Activated T-cell treated with anti-CD3 and anti-CD28 coated beads, Interleukin-2, amount 50 U/mL, for 72 hours (primary cell): ENCODE results near the gene RASSF5. TPM values are rescaled to one million over a fixed set of nuclear protein-coding genes. Genes with fewer than 3 reads are reported as not detected.
A peak's percentile ranks its signal among the peaks of the same experiment; 100 is the strongest.

Source experiments
- ATAC-seq, 2 donors: fragments of 150-1000 bp; cut with Tn5 transposase; replicated peaks in 1 of 2; 2 replicates each; pipeline ENCODE4 v1.10.0; 2021; ENCODE audit warnings: moderate library complexity in 2 of 2, mild to moderate bottlenecking in 1 of 2
- DNase-seq, 2 donors: peaks; one replicate each; pipeline ENCODE4 v3.0.0; 2021 to 2022; ENCODE audit warnings: mixed read lengths in 1 of 2
- H3K27ac Mint-ChIP-seq: one replicate; pipeline ENCODE4 v1.8.0; 2022; ENCODE audit warnings: mild to moderate bottlenecking, moderate library complexity, mixed read lengths
- H3K27me3 Mint-ChIP-seq: one replicate; pipeline ENCODE4 v1.8.0; 2022; ENCODE audit warnings: low read depth, mixed read lengths
- H3K36me3 Mint-ChIP-seq, 2 donors: one replicate each; pipeline ENCODE4 v1.8.0; 2022; ENCODE audit warnings: mixed read lengths in 2 of 2, mild to moderate bottlenecking in 1 of 2; ENCODE audit not compliant: insufficient read depth in 2 of 2
- H3K4me1 Mint-ChIP-seq: one replicate; pipeline ENCODE4 v1.8.0; 2022; ENCODE audit warnings: low read depth, mixed read lengths
- H3K4me3 Mint-ChIP-seq, 2 donors: one replicate each; pipeline ENCODE4 v1.8.0; 2022; ENCODE audit warnings: mild to moderate bottlenecking in 2 of 2, mixed read lengths in 2 of 2, moderate library complexity in 2 of 2
- H3K9me3 Mint-ChIP-seq, 2 donors: one replicate each; pipeline ENCODE4 v1.8.0; 2022; ENCODE audit warnings: mixed read lengths in 2 of 2
- total RNA-seq, 2 donors: library from RNA; stranded (reverse); gene quantifications; one replicate each; pipeline ENCODE4 v1.2.3, GENCODE V29; 2022

Gene RASSF5
- total RNA-seq, 2 donors from 2014 or later, result 227 to 240 TPM

DNA sequence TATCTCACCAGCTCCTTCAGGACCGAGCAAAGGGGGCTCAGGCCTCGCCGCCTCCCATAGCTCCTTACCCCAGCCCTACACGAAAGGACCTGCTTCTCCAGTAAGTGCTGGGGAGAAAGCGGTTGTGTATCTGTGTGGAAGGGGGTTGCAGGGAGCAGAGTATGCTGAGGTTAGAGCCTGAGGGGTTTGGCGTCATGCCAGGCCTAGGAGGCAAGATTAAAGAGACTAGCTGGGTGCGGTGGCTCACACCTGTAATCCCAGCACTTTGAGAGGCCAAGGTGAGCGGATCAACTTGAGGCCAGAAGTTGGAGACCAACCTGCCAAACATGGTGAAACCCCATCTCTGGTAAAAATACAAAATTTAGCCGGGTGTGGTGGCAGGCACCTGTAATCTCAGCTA is 14.1 kb upstream of the RASSF5 start:
- ATAC-seq (no peak), DNase-seq (no peak)
- Mint-ChIP-seq H3K9me3 (no peaks in the 10 kb centered on the region), H3K4me3 (no peak overlapping the region), H3K4me1 (peaks cover 15% of the 10 kb centered on the region), H3K27me3 (no peaks in the 10 kb centered on the region), H3K27ac (no peak overlapping the region), H3K36me3 (peaks cover 2 to 13% of the 10 kb centered on the region in 2 donors)

DNA sequence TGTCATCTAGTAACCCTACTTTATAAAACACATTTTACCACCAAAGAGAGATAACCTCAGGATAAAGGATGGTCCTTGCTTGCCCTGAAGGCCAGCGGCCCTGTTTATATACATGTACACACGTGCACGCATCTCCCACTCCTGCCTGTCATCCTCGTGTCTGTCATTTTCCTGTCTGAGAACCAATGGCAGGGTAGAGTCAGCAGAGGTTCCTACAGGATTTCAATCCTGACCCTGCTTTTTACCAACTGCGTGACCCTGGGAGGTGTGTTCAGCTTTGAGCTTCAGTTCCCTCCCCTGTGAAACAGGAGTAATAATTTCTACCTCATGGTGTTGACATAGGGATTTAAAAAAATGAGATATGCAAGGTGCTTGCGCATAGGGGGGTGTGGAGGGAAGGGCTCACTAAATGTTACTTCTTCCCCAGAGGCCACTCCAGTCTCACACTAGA is 12.3 kb upstream of the RASSF5 start:
- DNase-seq, result no peak
- H3K27me3 Mint-ChIP-seq, result no peaks in the 10 kb centered on the region
- H3K27ac Mint-ChIP-seq, result no peak overlapping the region
- no peak overlapping the region for H3K4me3 Mint-ChIP-seq
- H3K36me3 Mint-ChIP-seq, result peaks cover 2 to 13% of the 10 kb centered on the region in 2 donors
- ATAC-seq, result no peak
- H3K4me1 Mint-ChIP-seq, result peaks cover 19% of the 10 kb centered on the region
- no peaks in the 10 kb centered on the region for H3K9me3 Mint-ChIP-seq

DNA sequence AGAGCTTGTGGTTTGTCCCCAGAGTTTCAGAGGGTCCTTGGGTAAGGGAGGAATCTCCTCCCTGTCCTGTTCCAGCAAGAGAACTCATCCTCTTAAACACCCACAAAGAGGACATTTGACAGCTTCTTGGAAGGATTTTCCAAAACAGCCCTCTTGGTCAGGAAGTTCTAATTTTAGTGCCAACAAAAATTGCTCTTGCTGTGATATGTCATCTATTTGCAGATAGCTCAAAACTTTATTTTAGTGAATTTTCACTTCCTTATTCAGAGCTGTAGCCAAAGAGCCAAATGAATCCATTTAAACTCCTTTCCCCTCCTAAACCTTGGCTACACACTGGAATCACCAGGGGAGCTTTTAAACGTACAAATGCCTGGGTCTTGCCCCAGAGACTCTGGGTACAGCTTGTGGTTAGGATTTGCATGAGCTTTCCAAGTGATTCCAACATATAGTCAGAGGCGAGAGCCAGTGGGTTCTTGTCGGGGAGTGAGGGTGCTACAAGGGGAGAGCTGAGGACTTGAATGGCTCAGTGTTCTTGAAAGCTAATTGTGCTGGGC is 11.8 kb upstream of the RASSF5 start:
- Mint-ChIP-seq H3K36me3 (peaks cover 2 to 12% of the 10 kb centered on the region in 2 donors), H3K27ac (no peak overlapping the region), H3K27me3 (no peaks in the 10 kb centered on the region)

GRCh38 chr1:206496131-206496793 is 11.1 kb upstream of the RASSF5 start:
- no peaks in the 10 kb centered on the region for H3K27me3 Mint-ChIP-seq
- no peak for DNase-seq
- H3K9me3 Mint-ChIP-seq, result no peaks in the 10 kb centered on the region
- H3K4me3 Mint-ChIP-seq, result no peak overlapping the region
- peaks cover 19% of the 10 kb centered on the region for H3K4me1 Mint-ChIP-seq
- ATAC-seq, result peak in 1 of 2 donors; percentile 23
- peaks cover 2 to 8% of the 10 kb centered on the region in 2 donors for H3K36me3 Mint-ChIP-seq
- peak overlapping the region; percentile 52 for H3K27ac Mint-ChIP-seq

More for the DNA sequence above, 11.8 kb upstream of the RASSF5 start:
- H3K4me1 Mint-ChIP-seq, result peaks cover 19% of the 10 kb centered on the region
- no peaks in the 10 kb centered on the region for H3K9me3 Mint-ChIP-seq
- no peak overlapping the region for H3K4me3 Mint-ChIP-seq
- DNase-seq, result no peak
- no peak for ATAC-seq

DNA sequence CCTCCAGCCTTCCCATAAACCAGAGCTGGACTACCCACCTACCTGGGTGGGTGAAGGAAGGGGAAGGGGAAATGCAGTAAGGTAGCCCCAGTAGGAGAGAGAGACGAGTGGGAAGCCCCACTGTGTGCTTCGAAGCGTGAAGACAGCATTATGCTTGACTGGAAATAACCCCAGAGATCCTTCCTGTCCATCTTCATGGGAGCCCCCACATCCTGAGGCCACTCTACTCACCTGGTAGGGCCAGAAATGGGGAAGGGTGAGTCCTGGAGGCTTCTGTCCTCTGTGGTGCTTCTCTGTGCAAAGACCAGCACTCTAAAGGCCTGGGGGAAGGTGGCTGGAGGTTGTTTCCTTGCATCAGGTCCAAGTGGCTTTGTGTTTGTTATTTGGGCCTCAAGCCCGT is 10.0 kb upstream of the RASSF5 start:
- ATAC-seq (no peak), DNase-seq (no peak)
- H3K36me3 Mint-ChIP-seq, result peaks cover 0 to 5% of the 10 kb centered on the region in 2 donors
- no peak overlapping the region for H3K27ac Mint-ChIP-seq
- no peaks in the 10 kb centered on the region for H3K9me3 Mint-ChIP-seq
- peaks cover 19% of the 10 kb centered on the region for H3K4me1 Mint-ChIP-seq
- H3K4me3 Mint-ChIP-seq, result no peak overlapping the region
- no peaks in the 10 kb centered on the region for H3K27me3 Mint-ChIP-seq

- DNase-seq (no peak), ATAC-seq (no peak)
- no peak overlapping the region for H3K4me3 Mint-ChIP-seq
- H3K27me3 Mint-ChIP-seq, result no peaks in the 10 kb centered on the region
- peaks cover 19% of the 10 kb centered on the region for H3K4me1 Mint-ChIP-seq
- peaks cover 0 to 5% of the 10 kb centered on the region in 2 donors for H3K36me3 Mint-ChIP-seq
- no peaks in the 10 kb centered on the region for H3K9me3 Mint-ChIP-seq
- H3K27ac Mint-ChIP-seq, result peak overlapping the region; percentile 32
Measured at GRCh38 chr1:206497774-206498173, 9.6 kb upstream of the RASSF5 start.

- H3K4me1 Mint-ChIP-seq, result peaks cover 26% of the 10 kb centered on the region
- no peak overlapping the region for H3K27ac Mint-ChIP-seq
- DNase-seq, result no peak
- H3K9me3 Mint-ChIP-seq, result no peaks in the 10 kb centered on the region
- ATAC-seq, result no peak
- H3K36me3 Mint-ChIP-seq, result peaks cover 0 to 4% of the 10 kb centered on the region in 2 donors
- H3K4me3 Mint-ChIP-seq, result no peak overlapping the region
- no peaks in the 10 kb centered on the region for H3K27me3 Mint-ChIP-seq
Measured at GRCh38 chr1:206498685-206499084, 8.6 kb upstream of the RASSF5 start.

- ATAC-seq (no peak), DNase-seq (no peak)
- peaks cover 40% of the 10 kb centered on the region for H3K4me1 Mint-ChIP-seq
- H3K36me3 Mint-ChIP-seq, result peaks cover 0 to 4% of the 10 kb centered on the region in 2 donors
- peaks cover 3% of the 10 kb centered on the region for H3K27me3 Mint-ChIP-seq
- no peak overlapping the region for H3K4me3 Mint-ChIP-seq
- H3K27ac Mint-ChIP-seq, result no peak overlapping the region
- no peaks in the 10 kb centered on the region for H3K9me3 Mint-ChIP-seq
Measured at GRCh38 chr1:206500046-206500445, 7.3 kb upstream of the RASSF5 start.

DNA sequence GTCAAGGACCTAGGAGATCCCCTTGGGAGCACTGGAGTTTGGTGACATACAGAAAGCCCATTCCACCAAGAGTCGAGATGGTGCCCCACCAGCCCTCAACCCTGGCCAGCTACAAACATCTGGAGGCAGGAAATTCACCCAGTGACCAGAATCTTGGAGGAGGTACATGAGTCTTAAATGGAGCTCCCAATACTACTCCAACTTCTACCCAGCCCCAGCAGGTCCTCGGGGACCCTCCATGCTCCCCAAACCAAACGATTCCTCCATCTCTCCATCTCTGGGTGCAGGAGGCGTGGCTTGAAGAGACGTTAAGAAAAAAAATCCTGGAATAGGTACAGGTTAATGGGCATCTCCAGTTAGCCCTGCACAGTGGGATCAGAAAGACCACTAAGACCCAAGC is 5.5 kb upstream of the RASSF5 start:
- DNase-seq, result no peak
- peaks cover 45% of the 10 kb centered on the region for H3K4me1 Mint-ChIP-seq
- H3K9me3 Mint-ChIP-seq, result no peaks in the 10 kb centered on the region
- H3K4me3 Mint-ChIP-seq, result no peak overlapping the region
- peaks cover 7% of the 10 kb centered on the region for H3K27me3 Mint-ChIP-seq
- no peak for ATAC-seq
- no peak overlapping the region for H3K27ac Mint-ChIP-seq
- H3K36me3 Mint-ChIP-seq, result no peaks in the 10 kb centered on the region

- no peaks in the 10 kb centered on the region for H3K36me3 Mint-ChIP-seq
Measured at GRCh38 chr1:206502403-206502802, 4.9 kb upstream of the RASSF5 start.

GRCh38 chr1:206502812-206503211 is 4.5 kb upstream of the RASSF5 start:
- H3K27me3 Mint-ChIP-seq, result peaks cover 7% of the 10 kb centered on the region
- no peak overlapping the region for H3K4me3 Mint-ChIP-seq
- H3K9me3 Mint-ChIP-seq, result no peaks in the 10 kb centered on the region
- DNase-seq (no peak), ATAC-seq (no peak)
- H3K4me1 Mint-ChIP-seq, result peaks cover 45% of the 10 kb centered on the region
- H3K36me3 Mint-ChIP-seq, result no peaks in the 10 kb centered on the region
- H3K27ac Mint-ChIP-seq, result no peak overlapping the region

More at GRCh38 chr1:206502403-206502802, 4.9 kb upstream of the RASSF5 start:
- Mint-ChIP-seq H3K4me1 (peaks cover 45% of the 10 kb centered on the region), H3K27me3 (peaks cover 7% of the 10 kb centered on the region), H3K27ac (no peak overlapping the region), H3K4me3 (no peak overlapping the region), H3K9me3 (no peaks in the 10 kb centered on the region)
- DNase-seq (no peak), ATAC-seq (no peak)

DNA sequence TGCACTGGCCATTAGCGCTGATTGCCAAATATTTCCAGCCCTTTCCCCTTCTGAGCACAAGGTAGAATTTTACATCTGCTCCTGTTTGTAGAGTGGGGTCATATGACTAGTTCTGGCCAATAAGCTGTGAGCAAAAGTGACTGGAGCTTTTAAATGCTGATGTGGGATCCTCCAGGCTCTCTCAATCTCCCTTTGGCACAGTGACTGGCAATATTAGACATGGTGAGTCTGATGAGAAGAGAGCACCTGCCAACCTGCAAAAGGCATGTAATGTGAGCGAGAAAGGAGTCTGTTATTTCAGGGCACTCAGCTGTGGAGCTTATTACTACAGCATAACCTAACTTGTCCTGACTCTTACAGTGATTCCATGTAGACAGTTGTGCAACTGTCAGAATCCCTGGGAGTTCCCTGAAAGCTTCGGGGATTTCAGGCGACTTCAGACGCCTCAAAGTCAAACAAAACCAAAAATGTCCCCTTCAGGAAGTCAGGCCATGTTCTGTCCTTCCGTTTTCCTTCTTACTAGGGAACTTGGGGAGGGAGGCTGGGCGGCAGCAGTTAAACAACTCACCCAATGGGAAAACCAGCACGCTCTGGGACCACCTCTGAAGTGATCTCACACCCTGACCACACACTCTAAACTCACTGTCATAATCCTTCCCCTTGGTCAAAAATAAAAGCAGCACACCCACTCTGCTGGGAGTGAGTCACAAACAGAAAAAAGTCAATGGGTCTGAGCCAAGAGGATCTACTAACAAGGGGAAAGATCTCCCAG is 3.6 kb upstream of the RASSF5 start:
- Mint-ChIP-seq H3K27me3 (peaks cover 13% of the 10 kb centered on the region), H3K9me3 (no peaks in the 10 kb centered on the region), H3K4me1 (peaks cover 45% of the 10 kb centered on the region), H3K36me3 (no peaks in the 10 kb centered on the region), H3K4me3 (peak overlapping the region; percentile 23 to 27), H3K27ac (peak overlapping the region; percentile 9)
- DNase-seq, result peak; percentile 63 to 71
- peak; percentile 77 to 79 for ATAC-seq

GRCh38 chr1:206504363-206504713 is 3.0 kb upstream of the RASSF5 start:
- H3K27me3 Mint-ChIP-seq, result peaks cover 18% of the 10 kb centered on the region
- no peaks in the 10 kb centered on the region for H3K36me3 Mint-ChIP-seq
- H3K9me3 Mint-ChIP-seq, result no peaks in the 10 kb centered on the region
- H3K4me1 Mint-ChIP-seq, result peaks cover 50% of the 10 kb centered on the region
- H3K27ac Mint-ChIP-seq, result peak overlapping the region; percentile 1
- no peak for DNase-seq
- H3K4me3 Mint-ChIP-seq, result peak overlapping the region; percentile 23 to 27
- ATAC-seq, result no peak
